ENCODE results near the gene SLC6A11.

Gene SLC6A11

GRCh38 chr3:10975695-10976234 is 159.7 kb downstream of the SLC6A11 start:
- no peak overlapping the region for H3K4me3 ChIP-seq
- no peaks in the 10 kb centered on the region for H3K9me3 ChIP-seq
- no peak overlapping the region for H3K27ac ChIP-seq
- intact Hi-C loops (cut with DNase I; ENCODE audit: low total_unique reads): no loop called here
- no peaks in the 10 kb centered on the region for H3K4me1 ChIP-seq
- no peaks in the 10 kb centered on the region for H3K36me3 ChIP-seq
- DNase-seq: no peak
- peaks cover 0 to 22% of the 10 kb centered on the region in 2 donors for H3K27me3 ChIP-seq
- TF ChIP-seq CTCF (IDR thresholded peaks at IDR 0.05): no peak

DNA sequence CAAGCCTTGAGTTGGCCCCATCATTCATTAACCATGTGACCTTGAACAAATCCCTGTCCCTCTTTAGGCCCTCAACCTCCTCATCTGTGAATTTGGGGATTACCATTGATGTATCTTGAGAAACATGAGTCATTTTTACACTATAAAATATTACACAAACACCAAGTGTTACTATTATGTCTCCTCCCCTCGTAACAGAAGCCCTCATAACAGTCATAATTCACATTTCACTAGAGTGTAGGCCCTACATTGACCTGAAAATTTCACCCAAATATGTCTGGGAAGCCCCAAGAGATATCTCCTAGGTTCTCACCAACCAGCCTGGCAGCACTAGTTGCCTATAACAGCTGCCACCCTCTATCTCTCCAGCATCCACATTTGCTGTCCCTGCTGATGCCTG is 160.7 kb downstream of the SLC6A11 start:
- H3K9me3 ChIP-seq: no peaks in the 10 kb centered on the region
- H3K4me1 ChIP-seq: peaks cover 0 to under 1% (median under 1%) of the 10 kb centered on the region in 4 donors
- peaks cover 0 to 22% of the 10 kb centered on the region in 2 donors for H3K27me3 ChIP-seq
- no peak for TF ChIP-seq CTCF (IDR thresholded peaks at IDR 0.05)
- DNase-seq: no peak
- no peak overlapping the region for H3K4me3 ChIP-seq
- H3K36me3 ChIP-seq: no peaks in the 10 kb centered on the region
- no peak overlapping the region for H3K27ac ChIP-seq
- intact Hi-C loops (cut with DNase I; ENCODE audit: low total_unique reads): no loop called here

DNA sequence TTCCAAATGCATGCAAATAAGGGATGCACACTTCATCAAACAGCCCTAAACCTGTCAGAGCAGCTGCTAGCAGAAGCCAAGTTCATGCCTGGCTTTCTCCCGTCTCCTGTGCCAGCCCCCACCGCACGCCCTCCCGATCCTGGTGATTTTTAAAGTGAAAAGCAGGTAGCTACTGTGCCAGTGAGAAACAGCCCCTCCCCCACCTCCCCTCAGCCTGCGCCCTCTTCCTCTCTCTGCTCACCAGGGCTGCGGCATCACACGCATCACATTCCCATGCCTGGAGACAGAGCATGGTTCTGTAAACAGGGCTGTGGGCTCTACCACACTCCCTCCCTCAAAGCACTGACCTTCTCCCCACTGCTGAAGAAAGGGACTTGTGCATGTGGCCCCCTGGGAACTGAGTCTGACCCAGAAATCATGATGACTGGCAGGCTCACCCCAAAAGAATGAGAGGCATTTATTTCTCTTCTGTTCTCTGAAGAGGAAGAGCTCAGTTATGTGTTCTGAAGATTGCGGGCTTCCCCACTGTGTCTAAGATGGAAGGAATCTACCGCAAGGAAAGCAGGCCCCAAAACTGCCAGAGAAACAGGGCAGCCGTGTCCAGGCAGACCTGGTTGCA is 162.0 kb downstream of the SLC6A11 start:
- H3K9me3 ChIP-seq: no peaks in the 10 kb centered on the region
- no peak for DNase-seq
- intact Hi-C loops (cut with DNase I; ENCODE audit: low total_unique reads): no loop called here
- H3K27me3 ChIP-seq: peaks cover 0 to 16% of the 10 kb centered on the region in 2 donors
- TF ChIP-seq CTCF (IDR thresholded peaks at IDR 0.05): no peak
- H3K36me3 ChIP-seq: no peaks in the 10 kb centered on the region
- peaks cover 0 to 13% (median 10%) of the 10 kb centered on the region in 4 donors for H3K4me1 ChIP-seq
- H3K27ac ChIP-seq: no peak overlapping the region
- no peak overlapping the region for H3K4me3 ChIP-seq

DNA sequence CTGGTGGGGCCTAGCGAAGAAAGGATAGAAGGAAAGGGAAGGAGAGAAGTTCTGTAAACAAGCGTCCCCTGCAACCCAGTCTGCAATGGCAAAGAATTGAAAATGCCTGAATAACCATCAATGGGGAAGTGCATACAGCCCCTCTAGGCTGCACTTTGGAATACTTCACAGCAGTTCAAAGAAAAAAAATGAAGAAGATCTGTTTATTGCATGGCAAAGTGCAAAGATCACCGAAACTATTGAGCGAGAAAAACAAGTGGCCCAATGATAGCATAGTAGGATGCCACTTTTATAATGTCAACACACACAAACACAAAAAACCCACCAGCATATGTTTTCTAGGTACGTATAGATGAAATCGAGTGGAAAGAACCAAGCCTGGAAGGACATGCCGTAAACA is 162.9 kb downstream of the SLC6A11 start:
- peaks cover 0 to 16% of the 10 kb centered on the region in 2 donors for H3K27me3 ChIP-seq
- H3K27ac ChIP-seq: no peak overlapping the region
- H3K4me1 ChIP-seq: peaks cover 0 to 17% (median 12%) of the 10 kb centered on the region in 4 donors
- DNase-seq: no peak
- H3K4me3 ChIP-seq: no peak overlapping the region
- H3K36me3 ChIP-seq: no peaks in the 10 kb centered on the region
- no peak for TF ChIP-seq CTCF (IDR thresholded peaks at IDR 0.05)
- H3K9me3 ChIP-seq: no peaks in the 10 kb centered on the region
- intact Hi-C loops (cut with DNase I; ENCODE audit: low total_unique reads): no loop called here

- DNase-seq: no peak
- intact Hi-C loops (cut with DNase I; ENCODE audit: low total_unique reads): no loop called here
- no peaks in the 10 kb centered on the region for H3K9me3 ChIP-seq
- peaks cover 0 to 17% (median 12%) of the 10 kb centered on the region in 4 donors for H3K4me1 ChIP-seq
- peaks cover 0 to 6% of the 10 kb centered on the region in 2 donors for H3K27me3 ChIP-seq
- no peak for TF ChIP-seq CTCF (IDR thresholded peaks at IDR 0.05)
- H3K27ac ChIP-seq: no peak overlapping the region
- no peak overlapping the region for H3K4me3 ChIP-seq
- H3K36me3 ChIP-seq: no peaks in the 10 kb centered on the region
Measured at GRCh38 chr3:10980312-10980711, 164.3 kb downstream of the SLC6A11 start.

Data from tibial artery (tissue), 4 donors.